GM12874 (cell line): ENCODE measurements around the gene RGS10.

Source experiments
- TF ChIP-seq, protein P1 (sequence below): IDR thresholded peaks from 2 replicates; pipeline ENCODE4 v1.5.1; 2011; ENCODE audit warnings: low read depth, mild to moderate bottlenecking, control low read depth, low read length, moderate library complexity; ENCODE audit not compliant: insufficient read depth

The RGS10 gene

DNA sequence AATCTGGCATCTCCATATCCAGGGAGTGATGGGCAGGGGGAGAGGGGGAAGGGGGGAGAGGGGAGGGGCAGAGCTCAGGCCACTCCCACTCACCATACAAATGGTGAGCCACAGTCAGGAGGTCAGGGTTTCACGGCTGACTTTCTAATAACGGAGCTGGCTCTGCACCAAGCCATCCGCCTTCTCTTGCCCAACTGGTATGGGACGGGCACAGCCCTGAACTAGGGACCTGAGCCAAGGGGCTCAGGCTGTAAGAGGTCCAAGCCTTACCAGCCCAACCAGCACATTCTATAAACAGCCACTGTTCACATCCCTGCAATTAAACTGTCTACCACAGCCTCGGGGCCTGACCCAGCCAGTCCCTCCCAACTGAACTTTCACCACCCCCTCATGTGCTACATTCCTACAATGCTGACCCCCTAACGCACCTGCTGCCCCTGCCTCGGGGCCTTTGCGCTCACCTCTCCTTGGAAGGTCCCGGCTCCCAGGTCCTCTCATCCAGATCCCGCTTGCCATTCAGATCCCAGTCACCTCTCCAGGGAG is 32.5 kb downstream of the RGS10 start:
- TF ChIP-seq, protein P1, sequence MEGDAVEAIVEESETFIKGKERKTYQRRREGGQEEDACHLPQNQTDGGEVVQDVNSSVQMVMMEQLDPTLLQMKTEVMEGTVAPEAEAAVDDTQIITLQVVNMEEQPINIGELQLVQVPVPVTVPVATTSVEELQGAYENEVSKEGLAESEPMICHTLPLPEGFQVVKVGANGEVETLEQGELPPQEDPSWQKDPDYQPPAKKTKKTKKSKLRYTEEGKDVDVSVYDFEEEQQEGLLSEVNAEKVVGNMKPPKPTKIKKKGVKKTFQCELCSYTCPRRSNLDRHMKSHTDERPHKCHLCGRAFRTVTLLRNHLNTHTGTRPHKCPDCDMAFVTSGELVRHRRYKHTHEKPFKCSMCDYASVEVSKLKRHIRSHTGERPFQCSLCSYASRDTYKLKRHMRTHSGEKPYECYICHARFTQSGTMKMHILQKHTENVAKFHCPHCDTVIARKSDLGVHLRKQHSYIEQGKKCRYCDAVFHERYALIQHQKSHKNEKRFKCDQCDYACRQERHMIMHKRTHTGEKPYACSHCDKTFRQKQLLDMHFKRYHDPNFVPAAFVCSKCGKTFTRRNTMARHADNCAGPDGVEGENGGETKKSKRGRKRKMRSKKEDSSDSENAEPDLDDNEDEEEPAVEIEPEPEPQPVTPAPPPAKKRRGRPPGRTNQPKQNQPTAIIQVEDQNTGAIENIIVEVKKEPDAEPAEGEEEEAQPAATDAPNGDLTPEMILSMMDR = no peak

DNA sequence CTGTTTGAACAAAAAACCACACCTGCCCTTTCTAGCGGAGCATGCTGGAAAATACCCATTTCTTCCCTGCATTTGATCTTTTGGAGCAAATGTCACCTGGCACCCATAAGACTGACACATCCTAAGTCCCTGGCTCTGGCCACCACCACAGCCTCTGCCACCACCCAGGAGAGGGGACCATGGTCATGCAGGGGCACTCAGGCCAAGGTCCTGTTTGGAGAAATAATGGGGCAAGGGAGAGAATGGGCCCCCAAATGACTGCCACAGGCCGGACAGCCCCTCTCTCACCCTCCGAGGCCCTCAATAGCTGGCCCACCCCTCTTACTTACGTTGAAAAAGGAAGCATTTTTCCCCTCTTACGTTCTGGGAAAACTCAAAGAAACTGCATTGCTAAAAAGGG is 35.4 kb downstream of the RGS10 start:
- TF ChIP-seq, protein P1 = no peak

DNA sequence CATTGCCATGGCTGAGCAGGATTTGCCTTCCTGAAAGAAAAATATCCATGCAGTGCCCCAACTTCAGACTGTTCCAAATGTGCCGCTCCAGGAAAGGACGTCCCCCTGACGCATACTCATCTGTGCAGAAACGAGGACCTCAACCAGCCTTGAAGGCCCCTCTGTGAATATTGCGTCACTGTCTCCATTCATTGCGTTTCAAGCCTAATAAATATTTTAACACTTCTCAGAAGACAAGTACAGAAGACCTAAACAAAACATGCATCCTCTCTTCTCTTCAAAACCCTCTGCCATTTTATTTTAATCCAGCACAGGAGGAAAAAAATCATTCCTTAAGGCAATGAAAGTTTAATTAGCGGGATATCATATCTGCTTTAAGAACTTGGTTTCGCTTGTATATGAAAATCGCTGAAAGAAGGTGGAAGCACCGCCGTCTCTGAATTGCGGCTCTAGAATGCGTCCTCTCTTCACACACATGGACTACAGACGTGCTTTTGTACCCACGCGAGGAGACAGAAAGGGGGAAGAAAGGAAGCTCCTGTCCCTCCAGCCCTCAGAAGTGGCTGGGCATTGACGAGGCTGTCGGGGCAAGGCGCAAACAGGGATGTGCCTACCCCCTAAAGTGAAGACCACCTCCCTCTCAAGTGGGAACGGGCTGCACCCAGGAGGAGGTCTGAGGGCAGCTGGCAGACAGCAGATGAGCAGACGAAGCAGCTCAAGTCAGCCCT is 36.8 kb downstream of the RGS10 start:
- TF ChIP-seq, protein P1 = no peak

DNA sequence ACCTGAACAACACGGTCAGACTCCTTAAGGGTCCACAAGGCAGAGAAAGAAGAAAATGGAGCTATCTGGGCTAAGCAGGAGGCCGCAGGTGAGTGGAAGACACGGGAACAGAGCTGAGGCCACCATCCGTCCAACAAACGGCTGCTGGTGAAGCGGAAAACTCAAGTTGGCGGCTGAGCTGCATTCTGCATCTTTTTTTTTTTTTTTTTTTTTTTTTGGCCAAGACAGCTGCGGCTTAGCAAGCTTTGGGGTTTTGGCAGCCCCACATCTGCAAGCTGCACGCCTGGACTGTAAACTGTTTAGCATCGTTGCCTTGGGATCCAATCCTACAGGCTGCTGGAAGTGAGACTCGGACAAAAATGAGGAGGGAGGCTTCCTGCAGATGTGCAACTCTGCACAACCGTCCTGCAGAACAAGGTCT is 37.4 kb downstream of the RGS10 start:
- TF ChIP-seq, protein P1 = no peak

DNA sequence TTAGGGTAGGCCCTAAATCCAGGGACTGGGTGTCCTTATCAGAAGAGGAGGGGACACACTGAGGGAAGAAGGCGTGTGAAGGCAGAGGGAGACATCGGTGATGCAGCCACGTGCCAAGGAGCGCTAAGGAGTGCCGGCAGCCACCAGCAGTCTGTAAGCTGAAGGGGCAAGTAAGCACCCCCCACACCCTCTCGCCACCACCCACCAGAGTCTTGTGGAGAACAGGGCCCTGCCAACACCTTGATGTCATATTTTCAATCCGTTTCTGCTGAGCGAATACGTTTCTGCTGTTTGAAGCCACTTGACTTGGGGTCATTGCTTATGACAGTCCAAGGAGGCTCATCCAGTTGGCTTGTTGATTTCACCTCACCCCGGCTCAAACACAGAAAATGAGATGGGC is 37.9 kb downstream of the RGS10 start:
- TF ChIP-seq, protein P1 = no peak

DNA sequence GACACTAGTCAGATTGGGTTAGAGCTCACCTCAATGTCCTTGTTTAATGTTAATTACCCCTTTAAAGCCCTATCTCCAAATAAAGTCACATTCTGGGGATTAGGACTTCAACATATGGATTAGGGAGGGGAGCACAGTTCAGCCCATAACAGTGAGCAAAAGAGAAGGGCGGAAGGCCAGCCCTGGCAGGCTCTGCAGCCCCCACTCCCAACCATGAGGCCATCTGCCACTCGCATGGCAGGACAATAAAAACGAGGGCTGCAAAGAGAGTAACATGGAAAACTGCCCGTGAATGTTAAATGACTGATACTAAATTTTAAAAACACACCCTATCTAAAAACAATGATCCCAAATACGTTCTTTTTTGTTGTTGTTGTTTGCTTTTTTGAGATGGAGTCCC is 38.7 kb downstream of the RGS10 start:
- TF ChIP-seq, protein P1 = no peak

DNA sequence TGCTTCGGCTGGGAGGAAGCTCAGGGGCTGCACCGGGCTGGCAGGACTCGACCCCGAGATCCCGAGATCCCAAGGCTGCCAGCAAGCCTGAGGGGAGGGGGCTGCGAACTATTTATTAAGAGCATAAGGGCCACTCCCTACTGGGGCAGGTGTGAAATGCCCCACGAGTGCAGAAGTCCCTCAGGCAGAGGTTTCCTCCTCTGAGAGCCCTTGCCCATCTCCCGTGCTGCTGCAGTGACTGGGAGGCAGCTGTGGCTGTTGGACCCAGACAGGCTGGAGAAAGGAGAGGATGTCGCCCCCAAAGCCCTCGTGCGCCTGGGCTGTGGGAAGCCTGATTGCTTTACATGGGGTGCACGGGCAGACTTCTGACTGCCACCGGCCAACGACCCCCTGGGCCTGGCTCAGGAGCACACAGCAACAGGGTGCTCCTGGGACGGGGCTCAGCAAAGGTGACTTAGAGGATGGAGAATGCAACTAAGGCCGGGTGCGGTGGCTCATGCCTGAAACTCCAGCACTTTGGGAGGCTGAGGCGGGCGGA is 39.8 kb downstream of the RGS10 start:
- TF ChIP-seq, protein P1 = no peak
